Activated T-cell treated with anti-CD3 and anti-CD28 coated beads for 4 hours (primary cell): ENCODE data around the gene CT47A7.
"Not testable (repeated sequence)": the region's sequence is repeated elsewhere in the genome, so short reads cannot be mapped to it uniquely, and the experiment has no call there.

Experiments
- DNase-seq: peaks from one replicate; pipeline ENCODE4 v3.0.0-alpha.2; 2020

CT47A7 gene

GRCh38 chrX:120956500-120956899, at the start of gene CT47A7:
Gene CT47A7, minus strand, starts transcription at chrX:120956600. Its CDS starts 255 bp downstream, at chrX:120956345.
- not testable (repeated sequence) for DNase-seq

GRCh38 chrX:121000589-121000988, 44.2 kb upstream of the CT47A7 start:
- no peak for DNase-seq

GRCh38 chrX:120999413-120999812, 43.0 kb upstream of the CT47A7 start:
- DNase-seq, result no peak

- not testable (repeated sequence) for DNase-seq
Measured at GRCh38 chrX:120985660-120986059, 29.3 kb upstream of the CT47A7 start, which contains the start of gene CT47A1. Gene CT47A1, minus strand, starts transcription at chrX:120985760. Its CDS starts 231 bp downstream, at chrX:120985529.
